Heart left ventricle (tissue), 13 donors: ENCODE results near the gene PNPLA2.

ENCODE experiments used
- CTCF ChIP-seq, 12 donors: fragments of 200-600 bp; sonication (generic) in 4 of 12; IDR thresholded peaks; one replicate each; pipeline versions ENCODE4 v1.5.0 to v1.8.0; 2018 to 2022; ENCODE audit warnings: antibody characterized with exemption in 12 of 12, mild to moderate bottlenecking in 5 of 12
- POLR2A ChIP-seq, 2 donors: fragments of 450-650 bp; IDR thresholded peaks; one replicate each; pipeline ENCODE4 v1.6.1; 2017; ENCODE audit warnings: antibody characterized with exemption in 2 of 2, mild to moderate bottlenecking in 2 of 2, moderate library complexity in 2 of 2
- donor health status: ischemic (EF 13 %, LVEDD 7.1; RV severe dilation, severe dysfunction).
- donor health status: DM: no; HTN: yes; CAD: no.
- donor health status: DM: no; HTN: no; CAD: no.
- donor health status: ischemic (EF 25% LVEDD 6.9; RV normal size, moderate dysfunction).
- donor health status: ischemic (EF 25% LVEDD 5.7; RV mildly dilated, moderate dysfunction).
- donor health status: ischemic (EF 35%, LVEDD 5.7; RV mildly dilated, moderate dysfunction).
- donor health status: nonischemic (EF 11% LVEDD 7.7; RV severe dilation, severe dysfunction).
- donor health status: DM: yes; HTN: yes; CAD: no.
- donor health status: PGD.
- donor health status: ischemic (EF 29% LVEDD 5.4; RV normal size, mild dysfunction).
- donor health status: nonischemic (EF 23%, LVEDD 6.1; RV moderate dilation, normal function).

GRCh38 chr11:819129-819931 lies 616 bp downstream of the PNPLA2 start:
- TF ChIP-seq CTCF (IDR thresholded peaks at IDR 0.05) (peak in 3 of 12 donors; percentile 7 to 23 (median 15)), POLR2A (IDR thresholded peaks at IDR 0.05) (peak; percentile 71 to 96)
